Measurements from ENCODE around the gene ASPDH.

Gene ASPDH

GRCh38 chr19:50514346-50515167 is 844 bp upstream of the ASPDH start:
- DNase-seq (ENCODE audit: low read depth), result no peak

- DNase-seq (ENCODE audit: low read depth), result no peak
Observed at GRCh38 chr19:50512999-50513745, 541 bp downstream of the ASPDH start.

GRCh38 chr19:50512112-50512998 is 1.4 kb downstream of the ASPDH start:
- no peak for DNase-seq (ENCODE audit: low read depth)

- peak; percentile 94 for DNase-seq (ENCODE audit: low read depth)
Observed at GRCh38 chr19:50511069-50511822, 2.5 kb downstream of the ASPDH start, which contains the start of gene JOSD2. Gene JOSD2 (minus strand): TSS chr19:50511191. CDS start chr19:50510431, 760 bp downstream.

- DNase-seq (ENCODE audit: low read depth), result no peak
Observed at GRCh38 chr19:50510700-50511068, 3.0 kb downstream of the ASPDH start.

GRCh38 chr19:50510121-50510670 is 3.5 kb downstream of the ASPDH start:
- DNase-seq (ENCODE audit: low read depth), result no peak

GRCh38 chr19:50509366-50509765 is 4.3 kb downstream of the ASPDH start:
- no peak for DNase-seq (ENCODE audit: low read depth)

- no peak for DNase-seq (ENCODE audit: low read depth)
Observed at GRCh38 chr19:50508843-50509190, 4.9 kb downstream of the ASPDH start.

- DNase-seq (ENCODE audit: low read depth), result no peak
Observed at GRCh38 chr19:50507376-50507775, 6.3 kb downstream of the ASPDH start.

GRCh38 chr19:50506700-50507099 is 7.0 kb downstream of the ASPDH start:
- DNase-seq (ENCODE audit: low read depth), result no peak

GRCh38 chr19:50505856-50506611 is 7.7 kb downstream of the ASPDH start:
- DNase-seq (ENCODE audit: low read depth), result no peak

- DNase-seq (ENCODE audit: low read depth), result no peak
Observed at GRCh38 chr19:50501568-50502475, 11.9 kb downstream of the ASPDH start.

- no peak for DNase-seq (ENCODE audit: low read depth)
Observed at GRCh38 chr19:50501186-50501567, 12.5 kb downstream of the ASPDH start.

GRCh38 chr19:50500753-50501151 is 13.0 kb downstream of the ASPDH start:
- no peak for DNase-seq (ENCODE audit: low read depth)

- DNase-seq (ENCODE audit: low read depth), result no peak
Observed at GRCh38 chr19:50500060-50500752, 13.5 kb downstream of the ASPDH start.

- no peak for DNase-seq (ENCODE audit: low read depth)
Observed at GRCh38 chr19:50498219-50499056, 15.3 kb downstream of the ASPDH start.

GRCh38 chr19:50497022-50497405 is 16.7 kb downstream of the ASPDH start:
- no peak for DNase-seq (ENCODE audit: low read depth)

All from stimulated activated CD8-positive, alpha-beta memory T cell treated with anti-CD3 and anti-CD28 coated beads, Interleukin-12 subunit alpha, Interleukin-12 subunit beta, amount 100 ng/mL, for 1 hour (primary cell).